ENCODE measurements around the gene SH3PXD2B.
A peak's percentile ranks its signal among the peaks of the same experiment; 100 is the strongest.
"Not testable (repeated sequence)": the region's sequence is repeated elsewhere in the genome, so short reads cannot be mapped to it uniquely, and the experiment has no call there.

The SH3PXD2B gene

DNA sequence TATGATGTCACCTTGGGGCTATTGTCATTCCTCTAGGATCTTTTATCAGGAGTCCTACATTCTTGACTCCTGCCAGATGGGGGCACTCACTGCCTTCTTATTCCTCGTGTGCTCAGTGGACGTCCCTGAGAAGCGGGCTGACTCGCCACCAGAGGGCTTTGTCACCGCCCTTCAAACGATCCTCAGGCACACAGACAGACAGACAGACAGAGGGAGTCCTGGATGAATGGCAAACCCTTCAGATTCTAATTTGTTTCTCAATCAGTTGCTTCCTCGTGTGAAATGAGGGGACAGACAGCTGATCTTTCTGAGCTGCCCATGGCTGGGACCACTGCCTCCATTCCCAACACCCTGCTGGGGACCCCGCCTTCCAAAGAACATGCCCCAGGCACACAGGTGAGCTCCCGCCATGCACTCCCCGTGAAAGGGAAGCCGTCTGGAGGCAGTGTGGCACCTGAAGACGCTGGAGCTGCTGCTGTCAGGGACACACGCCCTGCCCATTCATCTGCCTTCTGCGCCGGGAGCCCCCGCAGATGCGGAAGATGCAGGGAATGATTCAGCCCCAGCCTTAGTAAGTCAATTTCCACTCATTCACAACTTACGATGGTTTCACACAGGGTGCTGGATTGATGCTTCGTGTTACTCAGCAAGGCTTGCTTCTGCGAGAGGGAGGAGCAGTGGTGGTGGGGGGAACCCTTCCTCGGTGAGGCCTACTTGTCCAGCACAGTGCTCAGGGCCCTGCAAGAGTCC lies 24.9 kb upstream of the SH3PXD2B start:
- no peak overlapping the region for H3K4me3 ChIP-seq (replicated peaks; ENCODE audit: low read depth, low read length)
- DNase-seq (ENCODE audit: low read depth): peak; percentile 93
- TF ChIP-seq, protein P1, sequence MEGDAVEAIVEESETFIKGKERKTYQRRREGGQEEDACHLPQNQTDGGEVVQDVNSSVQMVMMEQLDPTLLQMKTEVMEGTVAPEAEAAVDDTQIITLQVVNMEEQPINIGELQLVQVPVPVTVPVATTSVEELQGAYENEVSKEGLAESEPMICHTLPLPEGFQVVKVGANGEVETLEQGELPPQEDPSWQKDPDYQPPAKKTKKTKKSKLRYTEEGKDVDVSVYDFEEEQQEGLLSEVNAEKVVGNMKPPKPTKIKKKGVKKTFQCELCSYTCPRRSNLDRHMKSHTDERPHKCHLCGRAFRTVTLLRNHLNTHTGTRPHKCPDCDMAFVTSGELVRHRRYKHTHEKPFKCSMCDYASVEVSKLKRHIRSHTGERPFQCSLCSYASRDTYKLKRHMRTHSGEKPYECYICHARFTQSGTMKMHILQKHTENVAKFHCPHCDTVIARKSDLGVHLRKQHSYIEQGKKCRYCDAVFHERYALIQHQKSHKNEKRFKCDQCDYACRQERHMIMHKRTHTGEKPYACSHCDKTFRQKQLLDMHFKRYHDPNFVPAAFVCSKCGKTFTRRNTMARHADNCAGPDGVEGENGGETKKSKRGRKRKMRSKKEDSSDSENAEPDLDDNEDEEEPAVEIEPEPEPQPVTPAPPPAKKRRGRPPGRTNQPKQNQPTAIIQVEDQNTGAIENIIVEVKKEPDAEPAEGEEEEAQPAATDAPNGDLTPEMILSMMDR (IDR thresholded peaks at IDR 0.05; ENCODE audit: low read length, missing control alignments): peak; percentile 77

DNA sequence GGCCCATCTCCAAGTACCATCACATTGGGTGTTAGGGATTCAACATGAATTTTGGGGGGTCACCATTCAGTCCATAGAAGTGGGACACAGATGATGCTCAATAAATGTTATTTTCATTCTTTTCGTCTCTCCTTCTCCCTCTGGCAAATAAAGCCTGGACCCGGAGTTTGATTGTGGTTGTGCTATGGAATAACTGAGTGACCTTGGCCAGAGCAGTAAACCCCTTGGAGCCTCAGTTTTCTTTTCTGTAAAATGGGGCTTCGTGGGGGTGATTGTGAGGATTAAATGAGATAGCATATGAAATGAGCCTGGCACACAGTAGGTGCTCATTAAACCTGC lies 24.3 kb upstream of the SH3PXD2B start:
- H3K4me3 ChIP-seq (replicated peaks; ENCODE audit: low read depth, low read length); DNase-seq (ENCODE audit: low read depth): not testable (repeated sequence)

DNA sequence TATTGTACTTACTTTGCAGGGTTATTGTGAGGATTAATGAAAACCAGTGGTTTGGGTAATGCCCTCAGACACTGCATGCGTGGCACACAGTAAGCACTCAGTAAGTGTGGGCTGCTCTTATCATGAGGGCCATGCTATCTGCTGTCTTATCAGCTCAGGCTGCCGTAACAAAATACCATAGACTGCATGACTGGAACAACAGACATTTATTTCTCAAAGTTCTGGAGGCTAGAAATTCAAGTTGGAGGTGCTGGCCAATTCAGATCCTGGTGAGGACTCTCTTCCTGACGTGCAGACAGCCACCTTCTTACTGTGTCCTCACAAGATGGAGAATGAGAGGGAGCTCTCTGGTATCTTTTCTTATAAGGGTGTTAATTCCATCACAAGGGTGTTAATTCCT lies 23.9 kb upstream of the SH3PXD2B start:
- TF ChIP-seq, protein P1 (IDR thresholded peaks at IDR 0.05; ENCODE audit: low read length, missing control alignments): no peak

DNA sequence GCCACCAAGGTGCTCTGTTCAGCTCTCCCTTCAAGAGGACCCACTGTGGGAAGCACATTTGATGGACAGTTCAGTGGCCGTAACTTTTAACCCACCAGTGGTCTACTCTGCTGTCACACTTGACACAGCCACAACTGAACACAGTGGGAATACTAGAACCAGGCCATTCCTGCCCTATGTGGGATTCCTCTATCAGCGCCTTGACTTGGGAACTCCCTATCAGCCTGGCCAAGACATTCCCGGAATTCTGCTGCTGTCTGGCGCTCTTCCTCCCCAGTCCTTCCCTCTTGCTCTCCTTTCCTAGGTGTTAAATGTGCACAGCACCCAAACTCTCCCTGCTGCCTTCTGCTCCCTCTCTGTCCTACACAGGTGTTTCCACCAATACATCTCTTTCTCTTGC lies 23.1 kb upstream of the SH3PXD2B start:
- TF ChIP-seq, protein P1 (IDR thresholded peaks at IDR 0.05; ENCODE audit: low read length, missing control alignments): no peak
- no peak overlapping the region for H3K4me3 ChIP-seq (replicated peaks; ENCODE audit: low read depth, low read length)
- peak; percentile 44 for DNase-seq (ENCODE audit: low read depth)

More for the DNA sequence above, 23.9 kb upstream of the SH3PXD2B start:
- H3K4me3 ChIP-seq (replicated peaks; ENCODE audit: low read depth, low read length): no peak overlapping the region
- no peak for DNase-seq (ENCODE audit: low read depth)

DNA sequence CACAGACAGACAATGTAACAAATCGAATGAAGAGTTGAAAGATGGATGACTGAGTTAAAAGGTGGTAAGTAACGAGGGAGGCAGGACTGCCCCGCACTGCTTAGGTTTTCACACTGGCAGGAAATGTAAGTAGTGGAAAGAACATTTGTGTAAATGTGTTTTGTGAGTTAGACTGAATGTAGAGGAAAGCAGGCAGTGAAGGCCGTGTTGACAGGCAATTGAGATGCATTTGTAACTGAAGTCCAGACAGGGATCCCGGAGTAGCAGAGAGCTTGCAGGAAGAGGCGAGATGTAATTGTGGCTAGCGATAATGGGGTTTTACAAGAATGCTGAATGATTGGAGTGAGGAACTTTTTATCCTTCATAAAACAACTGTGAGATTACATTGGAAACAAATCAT lies 20.0 kb upstream of the SH3PXD2B start:
- no peak for DNase-seq (ENCODE audit: low read depth)
- H3K4me3 ChIP-seq (replicated peaks; ENCODE audit: low read depth, low read length): no peak overlapping the region
- TF ChIP-seq, protein P1 (IDR thresholded peaks at IDR 0.05; ENCODE audit: low read length, missing control alignments): no peak

DNA sequence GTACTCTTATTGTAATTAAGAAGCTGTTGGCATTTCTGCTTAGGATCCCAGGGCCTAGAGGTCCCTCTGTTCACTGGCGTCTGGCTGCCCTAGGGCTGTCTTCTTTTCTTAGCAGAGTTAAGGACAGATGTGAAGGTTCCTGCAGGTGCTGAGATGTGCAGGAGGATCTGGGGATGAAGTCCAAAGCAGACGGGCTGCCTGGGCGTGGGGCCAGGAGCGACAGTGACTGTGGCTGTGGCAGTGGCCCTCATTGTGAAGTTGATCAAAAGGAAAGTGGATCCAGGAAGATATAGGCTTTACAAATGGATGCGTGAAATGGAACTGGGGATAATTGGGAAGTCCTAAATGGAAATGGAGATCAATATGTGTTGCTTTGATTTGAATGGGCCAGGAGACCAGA lies 19.1 kb upstream of the SH3PXD2B start:
- no peak for DNase-seq (ENCODE audit: low read depth)
- H3K4me3 ChIP-seq (replicated peaks; ENCODE audit: low read depth, low read length): no peak overlapping the region
- TF ChIP-seq, protein P1 (IDR thresholded peaks at IDR 0.05; ENCODE audit: low read length, missing control alignments): no peak

DNA sequence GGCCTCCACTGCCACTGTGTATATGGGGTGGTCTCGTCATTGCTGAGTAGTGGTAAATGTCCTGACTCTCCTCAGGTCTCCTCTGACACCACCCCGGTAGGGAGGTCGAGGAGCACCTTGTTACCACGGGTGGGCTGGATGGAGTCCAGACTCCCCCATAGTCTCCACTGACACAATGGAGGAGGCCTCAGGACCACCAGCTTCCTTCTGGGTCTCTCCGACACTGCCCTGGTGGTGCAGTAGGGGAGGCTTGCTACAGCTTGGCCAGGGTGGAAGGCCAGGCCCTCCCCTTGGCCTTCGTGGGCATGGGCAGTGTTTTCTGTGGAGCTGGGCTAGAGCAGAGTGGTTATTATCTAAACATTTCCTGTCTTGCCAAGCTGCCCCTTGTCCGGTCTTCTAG lies 15.4 kb upstream of the SH3PXD2B start:
- H3K4me3 ChIP-seq (replicated peaks; ENCODE audit: low read depth, low read length): no peak overlapping the region
- TF ChIP-seq, protein P1 (IDR thresholded peaks at IDR 0.05; ENCODE audit: low read length, missing control alignments): no peak
- DNase-seq (ENCODE audit: low read depth): no peak
